ENCODE results near the gene TMEM242. TPM values are rescaled to one million over a fixed set of nuclear protein-coding genes. Genes with fewer than 3 reads are reported as not detected.

Gene TMEM242
- total RNA-seq, 4 donors from 2014 or later = 3.9 to 7.7 (median 6.3) TPM

DNA sequence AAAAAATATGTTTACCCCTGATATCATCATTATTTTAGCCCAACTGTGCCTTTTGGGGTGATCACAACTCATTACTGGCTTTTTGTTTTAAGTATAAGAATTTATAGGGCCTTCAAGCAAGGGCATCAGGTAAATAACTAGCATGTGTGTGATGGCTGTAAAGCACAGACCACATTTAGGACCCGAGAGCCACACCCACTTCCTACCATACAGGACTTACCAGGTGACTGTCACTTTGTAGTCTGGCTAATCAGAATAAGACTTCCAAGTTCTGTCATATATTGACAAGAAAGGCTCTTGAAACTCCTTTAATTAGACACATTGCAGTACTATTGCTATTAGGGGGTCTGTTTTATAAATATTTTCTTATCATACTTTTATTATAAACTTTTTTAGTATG lies 31.1 kb downstream of the TMEM242 start:
- Histone ChIP-seq H3K36me3 (peaks cover 0 to 27% of the 10 kb centered on the region in 2 donors), H3K27ac (no peak overlapping the region), H3K27me3 (no peaks in the 10 kb centered on the region), H3K9me3 (no peaks in the 10 kb centered on the region), H3K4me3 (no peak overlapping the region), H3K4me1 (no peaks in the 10 kb centered on the region)
- DNase-seq (no peak), ATAC-seq (no peak)
- in situ Hi-C loops (cut with MboI; ENCODE audit: low sequenced_read_pairs in 4 of 4) = loop anchor here in 1 of 4 donors (25.0 kb wide), 1 partner anchor 255 kb away; no protein-coding TSS in a partner anchor
- intact Hi-C loops (cut with DNase I; ENCODE audit: low total_unique reads) = no loop called here
- TF ChIP-seq POLR2A (IDR thresholded peaks at IDR 0.05) = no peak

GRCh38 chr6:157291356-157291755 lies 32.0 kb downstream of the TMEM242 start:
- intact Hi-C loops (cut with DNase I; ENCODE audit: low total_unique reads) = no loop called here
- Histone ChIP-seq H3K9me3 (no peaks in the 10 kb centered on the region), H3K4me3 (no peak overlapping the region), H3K36me3 (peaks cover 0 to 27% of the 10 kb centered on the region in 2 donors), H3K4me1 (no peaks in the 10 kb centered on the region), H3K27me3 (no peaks in the 10 kb centered on the region), H3K27ac (no peak overlapping the region)
- in situ Hi-C loops (cut with MboI; ENCODE audit: low sequenced_read_pairs in 4 of 4) = loop anchor here in 1 of 4 donors (25.0 kb wide), 1 partner anchor 254 kb away; no protein-coding TSS in a partner anchor
- no peak for TF ChIP-seq POLR2A (IDR thresholded peaks at IDR 0.05)
- TF ChIP-seq, protein P1, sequence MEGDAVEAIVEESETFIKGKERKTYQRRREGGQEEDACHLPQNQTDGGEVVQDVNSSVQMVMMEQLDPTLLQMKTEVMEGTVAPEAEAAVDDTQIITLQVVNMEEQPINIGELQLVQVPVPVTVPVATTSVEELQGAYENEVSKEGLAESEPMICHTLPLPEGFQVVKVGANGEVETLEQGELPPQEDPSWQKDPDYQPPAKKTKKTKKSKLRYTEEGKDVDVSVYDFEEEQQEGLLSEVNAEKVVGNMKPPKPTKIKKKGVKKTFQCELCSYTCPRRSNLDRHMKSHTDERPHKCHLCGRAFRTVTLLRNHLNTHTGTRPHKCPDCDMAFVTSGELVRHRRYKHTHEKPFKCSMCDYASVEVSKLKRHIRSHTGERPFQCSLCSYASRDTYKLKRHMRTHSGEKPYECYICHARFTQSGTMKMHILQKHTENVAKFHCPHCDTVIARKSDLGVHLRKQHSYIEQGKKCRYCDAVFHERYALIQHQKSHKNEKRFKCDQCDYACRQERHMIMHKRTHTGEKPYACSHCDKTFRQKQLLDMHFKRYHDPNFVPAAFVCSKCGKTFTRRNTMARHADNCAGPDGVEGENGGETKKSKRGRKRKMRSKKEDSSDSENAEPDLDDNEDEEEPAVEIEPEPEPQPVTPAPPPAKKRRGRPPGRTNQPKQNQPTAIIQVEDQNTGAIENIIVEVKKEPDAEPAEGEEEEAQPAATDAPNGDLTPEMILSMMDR (IDR thresholded peaks at IDR 0.05 in 4 of 5, conservative IDR thresholded peaks at IDR 0.05 in 1 of 5) = no peak
- ATAC-seq (no peak), DNase-seq (no peak)

DNA sequence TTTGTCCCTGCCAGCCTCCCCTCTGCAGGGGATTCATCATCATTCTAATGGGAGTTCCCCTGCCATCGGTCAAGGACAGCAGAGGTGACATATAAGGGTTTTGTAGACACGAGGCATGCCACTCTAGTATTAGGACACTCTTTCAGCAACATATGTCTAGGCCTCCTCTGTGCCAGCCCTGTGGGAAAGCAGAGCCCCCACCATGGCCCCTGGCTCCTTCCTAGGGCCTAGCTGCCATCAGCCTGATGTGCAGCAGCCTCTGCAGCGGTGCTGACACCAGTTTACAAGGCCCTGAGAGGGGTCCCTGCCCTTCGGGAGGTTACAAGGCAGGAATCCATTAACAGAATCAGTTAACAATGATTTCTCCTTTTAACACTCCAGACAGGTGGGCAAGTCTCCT lies 32.5 kb downstream of the TMEM242 start:
- no peak for ATAC-seq
- intact Hi-C loops (cut with DNase I; ENCODE audit: low total_unique reads) = no loop called here
- H3K4me1 ChIP-seq = no peaks in the 10 kb centered on the region
- in situ Hi-C loops (cut with MboI; ENCODE audit: low sequenced_read_pairs in 4 of 4) = loop anchor here in 1 of 4 donors (25.0 kb wide), 1 partner anchor 253 kb away; no protein-coding TSS in a partner anchor
- peaks cover 0 to 27% of the 10 kb centered on the region in 2 donors for H3K36me3 ChIP-seq
- no peak overlapping the region for H3K27ac ChIP-seq
- H3K4me3 ChIP-seq = no peak overlapping the region
- TF ChIP-seq POLR2A (IDR thresholded peaks at IDR 0.05) = no peak
- TF ChIP-seq, protein P1 (IDR thresholded peaks at IDR 0.05 in 4 of 5, conservative IDR thresholded peaks at IDR 0.05 in 1 of 5) = no peak
- no peaks in the 10 kb centered on the region for H3K27me3 ChIP-seq
- DNase-seq = no peak
- H3K9me3 ChIP-seq = no peaks in the 10 kb centered on the region

GRCh38 chr6:157289764-157290163 lies 33.6 kb downstream of the TMEM242 start:
- no peaks in the 10 kb centered on the region for H3K27me3 ChIP-seq
- H3K36me3 ChIP-seq = peaks cover 0 to 27% of the 10 kb centered on the region in 2 donors
- TF ChIP-seq, protein P1 (IDR thresholded peaks at IDR 0.05 in 4 of 5, conservative IDR thresholded peaks at IDR 0.05 in 1 of 5) = no peak
- TF ChIP-seq POLR2A (IDR thresholded peaks at IDR 0.05) = no peak
- DNase-seq (no peak), ATAC-seq (no peak)
- no peak overlapping the region for H3K27ac ChIP-seq
- H3K9me3 ChIP-seq = no peaks in the 10 kb centered on the region
- intact Hi-C loops (cut with DNase I; ENCODE audit: low total_unique reads) (no loop called here), in situ Hi-C loops (cut with MboI; ENCODE audit: low sequenced_read_pairs in 4 of 4) (loop anchor here in 1 of 4 donors (25.0 kb wide), 1 partner anchor 252 kb away; no protein-coding TSS in a partner anchor)
- no peak overlapping the region for H3K4me3 ChIP-seq
- no peaks in the 10 kb centered on the region for H3K4me1 ChIP-seq

- ATAC-seq (no peak), DNase-seq (no peak)
- Histone ChIP-seq H3K4me3 (no peak overlapping the region), H3K27me3 (no peaks in the 10 kb centered on the region), H3K4me1 (no peaks in the 10 kb centered on the region), H3K27ac (no peak overlapping the region), H3K9me3 (no peaks in the 10 kb centered on the region), H3K36me3 (peaks cover 0 to 27% of the 10 kb centered on the region in 2 donors)
- in situ Hi-C loops (cut with MboI; ENCODE audit: low sequenced_read_pairs in 4 of 4) = loop anchor here in 1 of 4 donors (25.0 kb wide), 1 partner anchor 251 kb away; no protein-coding TSS in a partner anchor
- no peak for TF ChIP-seq POLR2A (IDR thresholded peaks at IDR 0.05)
- TF ChIP-seq, protein P1 (IDR thresholded peaks at IDR 0.05 in 4 of 5, conservative IDR thresholded peaks at IDR 0.05 in 1 of 5) = no peak
- intact Hi-C loops (cut with DNase I; ENCODE audit: low total_unique reads) = no loop called here
Observed at GRCh38 chr6:157288575-157288974, 34.7 kb downstream of the TMEM242 start.
